ENCODE results near the gene CLIC4. TPM values are rescaled to one million over a fixed set of nuclear protein-coding genes. Genes with fewer than 3 reads are reported as not detected.
A peak's percentile ranks its signal among the peaks of the same experiment; 100 is the strongest.
"Not testable (repeated sequence)": the region's sequence is repeated elsewhere in the genome, so short reads cannot be mapped to it uniquely, and the experiment has no call there.

Gene CLIC4
- total RNA-seq, 6 donors from 2014 or later: 44.0 to 234 (median 147) TPM

DNA sequence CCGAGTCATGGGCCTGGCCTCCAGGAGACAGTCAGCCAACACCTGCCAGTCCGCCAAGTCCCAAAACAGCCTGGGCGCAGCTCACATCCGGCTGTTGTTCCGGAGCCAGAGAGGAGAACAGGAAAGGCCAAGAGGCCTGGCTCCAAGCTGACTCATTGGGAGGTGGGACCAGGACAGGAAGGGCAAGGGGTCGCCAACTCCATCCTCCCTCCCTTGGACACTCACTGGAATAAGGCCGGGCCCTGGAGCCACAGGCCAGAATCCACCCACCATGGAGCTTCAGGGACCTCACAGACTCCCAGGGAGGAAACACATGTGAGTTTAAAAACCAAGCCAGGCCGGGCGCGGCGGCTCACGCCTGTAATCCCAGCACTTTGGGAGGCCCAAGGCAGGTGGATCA is 25.1 kb upstream of the CLIC4 start:
- peak; percentile 97 to 98 for TF ChIP-seq POLR2AphosphoS5 (IDR thresholded peaks at IDR 0.05)
- TF ChIP-seq CTCF (IDR thresholded peaks at IDR 0.05): no peak
- peak in 1 of 4 donors; percentile 15 for TF ChIP-seq POLR2A (IDR thresholded peaks at IDR 0.05)
- TF ChIP-seq EP300 (IDR thresholded peaks at IDR 0.05): peak in 2 of 4 donors; percentile 91
- ATAC-seq (ENCODE audit: low FRiP score in 2 of 2): peak; percentile 88 to 95
- no peak overlapping the region for H3K4me3 ChIP-seq
- DNase-seq: peak; percentile 80 to 81
- no peaks in the 10 kb centered on the region for H3K36me3 ChIP-seq
- H3K27me3 ChIP-seq: no peaks in the 10 kb centered on the region
- H3K4me1 ChIP-seq: peaks cover 38 to 48% (median 45%) of the 10 kb centered on the region in 4 donors
- 52 to 63% methylated on average over 7 to 12 of the region's 12 CpGs for whole genome bisulfite sequencing, 2 donors
- peak overlapping the region; percentile 76 to 83 (median 78) for H3K27ac ChIP-seq
- no peaks in the 10 kb centered on the region for H3K9me3 ChIP-seq

- TF ChIP-seq POLR2AphosphoS5 (IDR thresholded peaks at IDR 0.05): no peak
- no peak for TF ChIP-seq EP300 (IDR thresholded peaks at IDR 0.05)
- no peak for TF ChIP-seq POLR2A (IDR thresholded peaks at IDR 0.05)
- no peak for TF ChIP-seq CTCF (IDR thresholded peaks at IDR 0.05)
- ATAC-seq (ENCODE audit: low FRiP score in 2 of 2) (no peak), DNase-seq (peak in 1 of 2 donors; percentile 77)
- H3K4me1 ChIP-seq: peaks cover 50 to 61% (median 55%) of the 10 kb centered on the region in 4 donors
- no peaks in the 10 kb centered on the region for H3K36me3 ChIP-seq
- 95% methylated on average over 11 to 30 of the region's 31 CpGs for WGBS, 2 donors
- no peaks in the 10 kb centered on the region for H3K9me3 ChIP-seq
- peak overlapping the region; percentile 76 to 83 (median 78) for H3K27ac ChIP-seq
- no peak overlapping the region for H3K4me3 ChIP-seq
- H3K27me3 ChIP-seq: no peaks in the 10 kb centered on the region
Observed at GRCh38 chr1:24721533-24721932, 23.7 kb upstream of the CLIC4 start.

GRCh38 chr1:24722073-24723035 is 22.9 kb upstream of the CLIC4 start:
- Histone ChIP-seq H3K4me1 (peaks cover 58 to 69% (median 63%) of the 10 kb centered on the region in 4 donors), H3K27ac (peak overlapping the region in 2 of 4 donors; percentile 38 to 79), H3K4me3 (peak overlapping the region in 1 of 4 donors; percentile 9)
- not testable (repeated sequence) for DNase-seq; H3K27me3 ChIP-seq; H3K9me3 ChIP-seq; H3K36me3 ChIP-seq; ATAC-seq (ENCODE audit: low FRiP score in 2 of 2)
- 76 to 92% methylated on average over 21 of the region's 21 CpGs for WGBS, 2 donors

- Histone ChIP-seq H3K9me3 (no peaks in the 10 kb centered on the region), H3K36me3 (no peaks in the 10 kb centered on the region), H3K27me3 (no peaks in the 10 kb centered on the region), H3K4me3 (no peak overlapping the region), H3K4me1 (peaks cover 50 to 60% (median 53%) of the 10 kb centered on the region in 4 donors), H3K27ac (peak overlapping the region; percentile 63 to 83 (median 82))
- WGBS, 2 donors: 48 to 61% methylated on average over 12 to 13 of the region's 13 CpGs
- ATAC-seq (ENCODE audit: low FRiP score in 2 of 2): peak in 1 of 2 donors; percentile 56
- TF ChIP-seq POLR2AphosphoS5 (IDR thresholded peaks at IDR 0.05): no peak
- TF ChIP-seq POLR2A (IDR thresholded peaks at IDR 0.05): no peak
- TF ChIP-seq CTCF (IDR thresholded peaks at IDR 0.05): no peak
- no peak for TF ChIP-seq EP300 (IDR thresholded peaks at IDR 0.05)
- no peak for DNase-seq
Observed at GRCh38 chr1:24724345-24725208, 20.7 kb upstream of the CLIC4 start.

GRCh38 chr1:24725209-24725651 is 20.0 kb upstream of the CLIC4 start:
- WGBS, 2 donors: 38 to 50% methylated on average over 5 of the region's 5 CpGs
- Histone ChIP-seq H3K9me3 (no peaks in the 10 kb centered on the region), H3K4me1 (peaks cover 46 to 56% (median 47%) of the 10 kb centered on the region in 4 donors), H3K36me3 (no peaks in the 10 kb centered on the region), H3K4me3 (no peak overlapping the region), H3K27me3 (no peaks in the 10 kb centered on the region), H3K27ac (peak overlapping the region; percentile 63 to 83 (median 82))
- DNase-seq (no peak), ATAC-seq (ENCODE audit: low FRiP score in 2 of 2) (peak in 1 of 2 donors; percentile 37)
- TF ChIP-seq POLR2AphosphoS5 (IDR thresholded peaks at IDR 0.05) (peak in 1 of 2 donors; percentile 39), POLR2A (IDR thresholded peaks at IDR 0.05) (no peak)

Data from upper lobe of left lung (tissue), 6 donors.